Measurements from ENCODE around the gene HEATR5A. TPM values are rescaled to one million over a fixed set of nuclear protein-coding genes. Genes with fewer than 3 reads are reported as not detected.

Gene HEATR5A
- total RNA-seq, 1 donor from 2014 or later = 40.7 TPM

GRCh38 chr14:31426663-31427062 is 6.3 kb upstream of the HEATR5A start:
- no peaks in the 10 kb centered on the region for H3K9me3 ChIP-seq (ENCODE audit: control insufficient read depth in 3 of 3, low read length in 3 of 3)
- H3K27ac ChIP-seq (ENCODE audit: low read depth, low read length) = no peak overlapping the region
- no peaks in the 10 kb centered on the region for H3K4me1 ChIP-seq (ENCODE audit: control insufficient read depth in 3 of 3, insufficient read depth in 3 of 3, low read length in 3 of 3)
- no peak overlapping the region for H3K9ac ChIP-seq (ENCODE audit: low read depth in 1 of 3, low read length in 3 of 3)
- no peak overlapping the region for H3K4me3 ChIP-seq (ENCODE audit: low read length in 3 of 3)
- H3K27me3 ChIP-seq (ENCODE audit: control insufficient read depth in 3 of 3, insufficient read depth in 3 of 3, low read length in 3 of 3) = no peaks in the 10 kb centered on the region
- H3K36me3 ChIP-seq (ENCODE audit: control insufficient read depth in 3 of 3, insufficient read depth in 3 of 3, low read length in 3 of 3) = no peaks in the 10 kb centered on the region

- Histone ChIP-seq H3K9ac (ENCODE audit: low read depth in 1 of 3, low read length in 3 of 3) (no peak overlapping the region), H3K9me3 (ENCODE audit: control insufficient read depth in 3 of 3, low read length in 3 of 3) (no peaks in the 10 kb centered on the region), H3K27me3 (ENCODE audit: control insufficient read depth in 3 of 3, insufficient read depth in 3 of 3, low read length in 3 of 3) (no peaks in the 10 kb centered on the region), H3K4me1 (ENCODE audit: control insufficient read depth in 3 of 3, insufficient read depth in 3 of 3, low read length in 3 of 3) (peaks cover 0 to 2% (median 0%) of the 10 kb centered on the region in 3 donors), H3K36me3 (ENCODE audit: control insufficient read depth in 3 of 3, insufficient read depth in 3 of 3, low read length in 3 of 3) (no peaks in the 10 kb centered on the region), H3K4me3 (ENCODE audit: low read length in 3 of 3) (no peak overlapping the region), H3K27ac (ENCODE audit: low read depth, low read length) (no peak overlapping the region)
Measured at GRCh38 chr14:31425905-31426304, 5.6 kb upstream of the HEATR5A start.

GRCh38 chr14:31421200-31421599 is 850 bp upstream of the HEATR5A start:
- H3K9ac ChIP-seq (ENCODE audit: low read depth in 1 of 3, low read length in 3 of 3) = peak overlapping the region in 1 of 3 donors; percentile 79
- H3K4me1 ChIP-seq (ENCODE audit: control insufficient read depth in 3 of 3, insufficient read depth in 3 of 3, low read length in 3 of 3) = peaks cover 4 to 9% (median 6%) of the 10 kb centered on the region in 3 donors
- peaks cover 0 to 2% (median 0%) of the 10 kb centered on the region in 3 donors for H3K36me3 ChIP-seq (ENCODE audit: control insufficient read depth in 3 of 3, insufficient read depth in 3 of 3, low read length in 3 of 3)
- no peaks in the 10 kb centered on the region for H3K27me3 ChIP-seq (ENCODE audit: control insufficient read depth in 3 of 3, insufficient read depth in 3 of 3, low read length in 3 of 3)
- no peaks in the 10 kb centered on the region for H3K9me3 ChIP-seq (ENCODE audit: control insufficient read depth in 3 of 3, low read length in 3 of 3)
- H3K27ac ChIP-seq (ENCODE audit: low read depth, low read length) = peak overlapping the region; percentile 93
- peak overlapping the region in 1 of 3 donors; percentile 85 for H3K4me3 ChIP-seq (ENCODE audit: low read length in 3 of 3)

GRCh38 chr14:31419967-31420318 is 407 bp downstream of the HEATR5A start:
- peaks cover 4 to 9% (median 6%) of the 10 kb centered on the region in 3 donors for H3K4me1 ChIP-seq (ENCODE audit: control insufficient read depth in 3 of 3, insufficient read depth in 3 of 3, low read length in 3 of 3)
- H3K27ac ChIP-seq (ENCODE audit: low read depth, low read length) = peak overlapping the region; percentile 93
- H3K36me3 ChIP-seq (ENCODE audit: control insufficient read depth in 3 of 3, insufficient read depth in 3 of 3, low read length in 3 of 3) = peaks cover 0 to 2% (median 0%) of the 10 kb centered on the region in 3 donors
- H3K9me3 ChIP-seq (ENCODE audit: control insufficient read depth in 3 of 3, low read length in 3 of 3) = no peaks in the 10 kb centered on the region
- H3K4me3 ChIP-seq (ENCODE audit: low read length in 3 of 3) = peak overlapping the region; percentile 94 to 99 (median 98)
- no peaks in the 10 kb centered on the region for H3K27me3 ChIP-seq (ENCODE audit: control insufficient read depth in 3 of 3, insufficient read depth in 3 of 3, low read length in 3 of 3)
- peak overlapping the region; percentile 95 to 97 (median 96) for H3K9ac ChIP-seq (ENCODE audit: low read depth in 1 of 3, low read length in 3 of 3)

GRCh38 chr14:31419179-31419966 is 977 bp downstream of the HEATR5A start:
- no peaks in the 10 kb centered on the region for H3K27me3 ChIP-seq (ENCODE audit: control insufficient read depth in 3 of 3, insufficient read depth in 3 of 3, low read length in 3 of 3)
- H3K9ac ChIP-seq (ENCODE audit: low read depth in 1 of 3, low read length in 3 of 3) = peak overlapping the region; percentile 95 to 97 (median 96)
- H3K9me3 ChIP-seq (ENCODE audit: control insufficient read depth in 3 of 3, low read length in 3 of 3) = no peaks in the 10 kb centered on the region
- peaks cover 0 to 2% (median 0%) of the 10 kb centered on the region in 3 donors for H3K36me3 ChIP-seq (ENCODE audit: control insufficient read depth in 3 of 3, insufficient read depth in 3 of 3, low read length in 3 of 3)
- H3K4me1 ChIP-seq (ENCODE audit: control insufficient read depth in 3 of 3, insufficient read depth in 3 of 3, low read length in 3 of 3) = peaks cover 4 to 9% (median 6%) of the 10 kb centered on the region in 3 donors
- H3K4me3 ChIP-seq (ENCODE audit: low read length in 3 of 3) = peak overlapping the region; percentile 94 to 99 (median 98)
- peak overlapping the region; percentile 93 for H3K27ac ChIP-seq (ENCODE audit: low read depth, low read length)

- peaks cover 0 to 2% (median 0%) of the 10 kb centered on the region in 3 donors for H3K36me3 ChIP-seq (ENCODE audit: control insufficient read depth in 3 of 3, insufficient read depth in 3 of 3, low read length in 3 of 3)
- no peaks in the 10 kb centered on the region for H3K9me3 ChIP-seq (ENCODE audit: control insufficient read depth in 3 of 3, low read length in 3 of 3)
- H3K27me3 ChIP-seq (ENCODE audit: control insufficient read depth in 3 of 3, insufficient read depth in 3 of 3, low read length in 3 of 3) = no peaks in the 10 kb centered on the region
- peaks cover 4 to 9% (median 6%) of the 10 kb centered on the region in 3 donors for H3K4me1 ChIP-seq (ENCODE audit: control insufficient read depth in 3 of 3, insufficient read depth in 3 of 3, low read length in 3 of 3)
- H3K9ac ChIP-seq (ENCODE audit: low read depth in 1 of 3, low read length in 3 of 3) = peak overlapping the region in 1 of 3 donors; percentile 30
- no peak overlapping the region for H3K27ac ChIP-seq (ENCODE audit: low read depth, low read length)
- H3K4me3 ChIP-seq (ENCODE audit: low read length in 3 of 3) = no peak overlapping the region
Measured at GRCh38 chr14:31418440-31418839, 1.9 kb downstream of the HEATR5A start.

- no peaks in the 10 kb centered on the region for H3K27me3 ChIP-seq (ENCODE audit: control insufficient read depth in 3 of 3, insufficient read depth in 3 of 3, low read length in 3 of 3)
- H3K9ac ChIP-seq (ENCODE audit: low read depth in 1 of 3, low read length in 3 of 3) = no peak overlapping the region
- H3K4me3 ChIP-seq (ENCODE audit: low read length in 3 of 3) = no peak overlapping the region
- H3K36me3 ChIP-seq (ENCODE audit: control insufficient read depth in 3 of 3, insufficient read depth in 3 of 3, low read length in 3 of 3) = no peaks in the 10 kb centered on the region
- H3K4me1 ChIP-seq (ENCODE audit: control insufficient read depth in 3 of 3, insufficient read depth in 3 of 3, low read length in 3 of 3) = peaks cover 2 to 6% (median 4%) of the 10 kb centered on the region in 3 donors
- no peak overlapping the region for H3K27ac ChIP-seq (ENCODE audit: low read depth, low read length)
- no peaks in the 10 kb centered on the region for H3K9me3 ChIP-seq (ENCODE audit: control insufficient read depth in 3 of 3, low read length in 3 of 3)
Measured at GRCh38 chr14:31414190-31414833, 6.0 kb downstream of the HEATR5A start.

- H3K27me3 ChIP-seq (ENCODE audit: control insufficient read depth in 3 of 3, insufficient read depth in 3 of 3, low read length in 3 of 3) = no peaks in the 10 kb centered on the region
- no peak overlapping the region for H3K4me3 ChIP-seq (ENCODE audit: low read length in 3 of 3)
- peaks cover 0 to 2% (median 0%) of the 10 kb centered on the region in 3 donors for H3K4me1 ChIP-seq (ENCODE audit: control insufficient read depth in 3 of 3, insufficient read depth in 3 of 3, low read length in 3 of 3)
- no peaks in the 10 kb centered on the region for H3K9me3 ChIP-seq (ENCODE audit: control insufficient read depth in 3 of 3, low read length in 3 of 3)
- no peaks in the 10 kb centered on the region for H3K36me3 ChIP-seq (ENCODE audit: control insufficient read depth in 3 of 3, insufficient read depth in 3 of 3, low read length in 3 of 3)
- no peak overlapping the region for H3K9ac ChIP-seq (ENCODE audit: low read depth in 1 of 3, low read length in 3 of 3)
- H3K27ac ChIP-seq (ENCODE audit: low read depth, low read length) = no peak overlapping the region
Measured at GRCh38 chr14:31411218-31411727, 9.1 kb downstream of the HEATR5A start.

- no peaks in the 10 kb centered on the region for H3K27me3 ChIP-seq (ENCODE audit: control insufficient read depth in 3 of 3, insufficient read depth in 3 of 3, low read length in 3 of 3)
- H3K9ac ChIP-seq (ENCODE audit: low read depth in 1 of 3, low read length in 3 of 3) = peak overlapping the region in 1 of 3 donors; percentile 16
- H3K9me3 ChIP-seq (ENCODE audit: control insufficient read depth in 3 of 3, low read length in 3 of 3) = no peaks in the 10 kb centered on the region
- no peak overlapping the region for H3K4me3 ChIP-seq (ENCODE audit: low read length in 3 of 3)
- no peak overlapping the region for H3K27ac ChIP-seq (ENCODE audit: low read depth, low read length)
- H3K4me1 ChIP-seq (ENCODE audit: control insufficient read depth in 3 of 3, insufficient read depth in 3 of 3, low read length in 3 of 3) = peaks cover 0 to 2% (median 0%) of the 10 kb centered on the region in 3 donors
- H3K36me3 ChIP-seq (ENCODE audit: control insufficient read depth in 3 of 3, insufficient read depth in 3 of 3, low read length in 3 of 3) = no peaks in the 10 kb centered on the region
Measured at GRCh38 chr14:31410048-31410650, 10.2 kb downstream of the HEATR5A start.

All from skeletal muscle tissue (tissue), 4 donors.